ENCODE measurements around the gene TMEM143.

Gene TMEM143

GRCh38 chr19:48363810-48364597 lies at the start of gene TMEM143, which contains the start of gene SYNGR4:
Gene TMEM143 (minus strand): TSS chr19:48363940. CDS start chr19:48363920, 20 bp downstream.
Gene SYNGR4 (plus strand): TSS chr19:48364367. CDS start chr19:48365843, 1,476 bp downstream.
- peak; percentile 99 for DNase-seq (ENCODE audit: extremely low read depth, low read depth)
- TF ChIP-seq CTCF (IDR thresholded peaks at IDR 0.05; ENCODE audit: low read depth, low read length) = no peak

GRCh38 chr19:48405850-48406249 lies 42.1 kb upstream of the TMEM143 start:
- no peak for TF ChIP-seq CTCF (IDR thresholded peaks at IDR 0.05; ENCODE audit: low read depth, low read length)
- no peak for DNase-seq (ENCODE audit: extremely low read depth, low read depth)

DNA sequence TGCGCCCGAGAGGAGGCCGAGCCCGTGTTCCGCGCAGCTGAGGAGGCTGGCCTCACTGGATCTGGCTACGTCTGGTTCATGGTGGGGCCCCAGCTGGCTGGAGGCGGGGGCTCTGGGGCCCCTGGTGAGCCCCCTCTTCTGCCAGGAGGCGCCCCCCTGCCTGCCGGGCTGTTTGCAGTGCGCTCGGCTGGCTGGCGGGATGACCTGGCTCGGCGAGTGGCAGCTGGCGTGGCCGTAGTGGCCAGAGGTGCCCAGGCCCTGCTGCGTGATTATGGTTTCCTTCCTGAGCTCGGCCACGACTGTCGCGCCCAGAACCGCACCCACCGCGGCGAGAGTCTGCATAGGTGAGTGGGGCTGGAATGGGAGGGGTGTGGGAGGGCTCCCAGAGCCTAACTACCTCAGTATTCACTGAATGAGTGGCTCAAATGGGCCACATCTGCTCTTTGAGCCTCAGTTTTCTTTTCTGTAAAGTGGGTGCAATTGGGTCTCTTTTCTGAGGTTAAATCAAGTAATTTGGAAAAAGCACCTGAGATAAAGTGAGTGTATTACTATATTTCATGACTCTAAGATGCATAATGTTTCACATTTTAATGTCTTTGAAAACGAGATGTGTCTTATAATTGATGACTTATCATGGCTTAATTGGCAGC lies 41.4 kb upstream of the TMEM143 start:
- DNase-seq (ENCODE audit: extremely low read depth, low read depth) = no peak
- no peak for TF ChIP-seq CTCF (IDR thresholded peaks at IDR 0.05; ENCODE audit: low read depth, low read length)

DNA sequence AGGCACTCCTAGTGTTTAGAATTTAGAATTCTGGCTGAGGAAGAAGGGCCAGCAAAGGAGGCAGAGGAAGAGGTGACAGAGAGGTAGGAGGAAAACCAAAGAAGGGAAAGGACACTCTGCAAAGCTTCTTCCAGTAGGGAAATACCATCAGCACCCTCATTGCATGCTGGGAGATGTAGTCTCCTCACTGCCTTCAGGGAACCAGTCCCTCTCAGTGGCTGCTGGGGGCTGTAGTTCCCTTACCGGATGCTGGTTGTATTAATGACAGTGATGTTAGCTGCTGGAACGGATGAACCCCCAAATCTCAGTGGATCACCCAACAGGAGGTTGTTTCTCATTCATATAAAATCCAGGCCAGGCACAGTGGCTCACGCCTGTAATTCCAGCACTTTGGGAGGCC lies 39.9 kb upstream of the TMEM143 start:
- no peak for TF ChIP-seq CTCF (IDR thresholded peaks at IDR 0.05; ENCODE audit: low read depth, low read length)
- DNase-seq (ENCODE audit: extremely low read depth, low read depth) = no peak

DNA sequence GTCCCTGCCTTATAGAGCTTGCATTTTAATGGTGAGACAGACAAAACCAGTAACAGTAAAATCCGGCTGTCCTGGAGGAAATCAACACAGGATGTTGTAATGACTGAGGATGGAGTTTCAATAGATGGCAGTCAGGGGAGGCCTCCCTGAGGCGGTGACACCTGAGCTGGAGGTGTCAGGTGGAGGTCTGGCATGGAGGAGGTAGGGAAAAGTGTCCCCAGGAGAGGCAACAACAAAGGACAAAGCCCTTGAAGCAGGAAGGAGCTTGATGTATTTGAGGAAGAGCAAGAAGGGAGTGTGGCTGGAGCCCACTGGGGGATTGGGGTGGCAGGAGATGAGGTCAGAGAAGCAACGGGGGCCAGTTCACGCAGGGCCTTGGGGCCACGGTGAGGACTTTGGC lies 37.5 kb upstream of the TMEM143 start:
- no peak for TF ChIP-seq CTCF (IDR thresholded peaks at IDR 0.05; ENCODE audit: low read depth, low read length)
- no peak for DNase-seq (ENCODE audit: extremely low read depth, low read depth)

- no peak for DNase-seq (ENCODE audit: extremely low read depth, low read depth)
- no peak for TF ChIP-seq CTCF (IDR thresholded peaks at IDR 0.05; ENCODE audit: low read depth, low read length)
These were observed 36.4 kb upstream of the TMEM143 start for GRCh38 chr19:48400018-48400742.

All from AG09319 (cell line).